Measurements from ENCODE around the gene LYSMD2.

Gene LYSMD2

GRCh38 chr15:51771773-51772172 is 34.3 kb upstream of the LYSMD2 start:
- no peaks in the 10 kb centered on the region for H3K27me3 ChIP-seq (ENCODE audit: insufficient read depth, poor library complexity, severe bottlenecking)
- H3K9me3 ChIP-seq (ENCODE audit: severe bottlenecking) = no peaks in the 10 kb centered on the region
- no peak for TF ChIP-seq CTCF (IDR thresholded peaks at IDR 0.05; ENCODE audit: poor library complexity, severe bottlenecking)
- peaks cover 4% of the 10 kb centered on the region for H3K4me1 ChIP-seq (ENCODE audit: insufficient read depth, poor library complexity, severe bottlenecking)
- no peaks in the 10 kb centered on the region; the same call in 1 of the 2 replicates for H3K36me3 ChIP-seq (ENCODE audit: low read depth)
- ATAC-seq (ENCODE audit: low read depth) (no peak), DNase-seq (ENCODE audit: low spot score) (no peak)
- H3K4me3 ChIP-seq (ENCODE audit: severe bottlenecking) = no peak overlapping the region
- no peak overlapping the region for H3K27ac ChIP-seq (ENCODE audit: poor library complexity, severe bottlenecking)

GRCh38 chr15:51770902-51771301 is 33.4 kb upstream of the LYSMD2 start:
- H3K36me3 ChIP-seq (ENCODE audit: low read depth) = no peaks in the 10 kb centered on the region; the same call in 1 of the 2 replicates
- H3K4me3 ChIP-seq (ENCODE audit: severe bottlenecking) = no peak overlapping the region
- TF ChIP-seq CTCF (IDR thresholded peaks at IDR 0.05; ENCODE audit: poor library complexity, severe bottlenecking) = no peak
- H3K4me1 ChIP-seq (ENCODE audit: insufficient read depth, poor library complexity, severe bottlenecking) = no peaks in the 10 kb centered on the region
- H3K27me3 ChIP-seq (ENCODE audit: insufficient read depth, poor library complexity, severe bottlenecking) = no peaks in the 10 kb centered on the region
- no peaks in the 10 kb centered on the region for H3K9me3 ChIP-seq (ENCODE audit: severe bottlenecking)
- no peak for ATAC-seq (ENCODE audit: low read depth)
- no peak for DNase-seq (ENCODE audit: low spot score)
- H3K27ac ChIP-seq (ENCODE audit: poor library complexity, severe bottlenecking) = no peak overlapping the region

GRCh38 chr15:51768018-51768417 is 30.6 kb upstream of the LYSMD2 start:
- Histone ChIP-seq H3K27ac (ENCODE audit: poor library complexity, severe bottlenecking) (no peak overlapping the region), H3K4me1 (ENCODE audit: insufficient read depth, poor library complexity, severe bottlenecking) (no peaks in the 10 kb centered on the region), H3K27me3 (ENCODE audit: insufficient read depth, poor library complexity, severe bottlenecking) (no peaks in the 10 kb centered on the region), H3K4me3 (ENCODE audit: severe bottlenecking) (no peak overlapping the region), H3K36me3 (ENCODE audit: low read depth) (no peaks in the 10 kb centered on the region), H3K9me3 (ENCODE audit: severe bottlenecking) (no peaks in the 10 kb centered on the region)
- DNase-seq (ENCODE audit: low spot score) (no peak), ATAC-seq (ENCODE audit: low read depth) (no peak)
- TF ChIP-seq CTCF (IDR thresholded peaks at IDR 0.05; ENCODE audit: poor library complexity, severe bottlenecking) = no peak

GRCh38 chr15:51766341-51766740 is 28.9 kb upstream of the LYSMD2 start:
- ATAC-seq (ENCODE audit: low read depth) (no peak), DNase-seq (ENCODE audit: low spot score) (no peak)
- TF ChIP-seq CTCF (IDR thresholded peaks at IDR 0.05; ENCODE audit: poor library complexity, severe bottlenecking) = no peak
- Histone ChIP-seq H3K27me3 (ENCODE audit: insufficient read depth, poor library complexity, severe bottlenecking) (no peaks in the 10 kb centered on the region), H3K4me1 (ENCODE audit: insufficient read depth, poor library complexity, severe bottlenecking) (no peaks in the 10 kb centered on the region), H3K9me3 (ENCODE audit: severe bottlenecking) (no peaks in the 10 kb centered on the region), H3K36me3 (ENCODE audit: low read depth) (no peaks in the 10 kb centered on the region), H3K27ac (ENCODE audit: poor library complexity, severe bottlenecking) (no peak overlapping the region), H3K4me3 (ENCODE audit: severe bottlenecking) (no peak overlapping the region)

- DNase-seq (ENCODE audit: low spot score) (no peak), ATAC-seq (ENCODE audit: low read depth) (no peak)
- H3K27ac ChIP-seq (ENCODE audit: poor library complexity, severe bottlenecking) = no peak overlapping the region
- H3K27me3 ChIP-seq (ENCODE audit: insufficient read depth, poor library complexity, severe bottlenecking) = no peaks in the 10 kb centered on the region
- no peaks in the 10 kb centered on the region for H3K9me3 ChIP-seq (ENCODE audit: severe bottlenecking)
- no peaks in the 10 kb centered on the region for H3K36me3 ChIP-seq (ENCODE audit: low read depth)
- no peak overlapping the region for H3K4me3 ChIP-seq (ENCODE audit: severe bottlenecking)
- no peak for TF ChIP-seq CTCF (IDR thresholded peaks at IDR 0.05; ENCODE audit: poor library complexity, severe bottlenecking)
- no peaks in the 10 kb centered on the region for H3K4me1 ChIP-seq (ENCODE audit: insufficient read depth, poor library complexity, severe bottlenecking)
These were observed 28.3 kb upstream of the LYSMD2 start for GRCh38 chr15:51765751-51766150.

Data from RWPE2 (cell line).